Measurements from ENCODE around the gene KCNAB1.
"Not testable (repeated sequence)": the region's sequence is repeated elsewhere in the genome, so short reads cannot be mapped to it uniquely, and the experiment has no call there.

- not testable (repeated sequence) for TF ChIP-seq CTCF (conservative IDR thresholded peaks at IDR 0.05 in 1 of 2, IDR thresholded peaks at IDR 0.05 in 1 of 2; ENCODE audit: low read depth in 1 of 2, low read length in 2 of 2); EZH2 (IDR thresholded peaks at IDR 0.05; ENCODE audit: low read length, missing control alignments)
These were observed 110.8 kb downstream of the KCNAB1 start for GRCh38 chr3:156231221-156231620.

Data from fibroblast of lung (primary cell).